ENCODE measurements around the gene BABAM1. TPM values are rescaled to one million over a fixed set of nuclear protein-coding genes. Genes with fewer than 3 reads are reported as not detected.

BABAM1 gene
- total and polyA plus RNA-seq, 2 of the 4 experiments (the other 2 are of a cell fraction) = 95.1 to 101 TPM

- Histone ChIP-seq H3K4ac (ENCODE audit: low read depth, low read length) (peak within 1 kb of the TSS; percentile 81), H3K18ac (ENCODE audit: low read depth, low read length) (peak within 1 kb of the TSS; percentile 38), H3K4me1 (ENCODE audit: control insufficient read depth, insufficient read depth, low read length) (peaks cover 8% of the 10 kb centered on the region), H3K14ac (replicated peaks; ENCODE audit: low read depth, low read length) (peak within 1 kb of the TSS; percentile 71), H2BK5ac (ENCODE audit: low read depth, low read length, poor library complexity, severe bottlenecking) (peak within 1 kb of the TSS; percentile 57), H2BK15ac (ENCODE audit: low read depth, low read length) (peak within 1 kb of the TSS; percentile 87; the same call in 2 of the 3 replicates), H4K91ac (ENCODE audit: insufficient read depth, low read depth, low read length) (peak within 1 kb of the TSS; percentile 77), H3K79me1 (ENCODE audit: low read depth in 1 of 2, low read length in 2 of 2) (peaks cover 26 to 61% of the 10 kb centered on the region in 2 experiments), H3K36me3 (ENCODE audit: control insufficient read depth, insufficient read depth, low read length) (no peaks in the 10 kb centered on the region), H3K9ac (ENCODE audit: low read depth, low read length) (peak within 1 kb of the TSS; percentile 64), H2AFZ (replicated peaks; ENCODE audit: low read length, poor library complexity) (peak within 1 kb of the TSS; percentile 94), H4K5ac (ENCODE audit: low read depth, low read length) (peak within 1 kb of the TSS; percentile 28), H2AK5ac (ENCODE audit: low read depth, low read length) (peak within 1 kb of the TSS; percentile 86), H4K8ac (ENCODE audit: low read depth in 2 of 2, low read length in 2 of 2) (peak within 1 kb of the TSS; percentile 48 to 83), H3K56ac (ENCODE audit: extremely low read depth, insufficient read depth, low read length) (peak within 1 kb of the TSS; percentile 45), H3K4me3 (ENCODE audit: insufficient read depth, low read depth, low read length) (peak within 1 kb of the TSS; percentile 55), H3K9me1 (ENCODE audit: insufficient read depth, low read length) (peaks cover 26% of the 10 kb centered on the region), H2BK120ac (ENCODE audit: low read depth, low read length) (0 out of 2 replicates have a peak within 1 kb of the TSS, but pooled peaks have one; percentile 28), H3K9me3 (ENCODE audit: control insufficient read depth, insufficient read depth, low read length) (no peaks in the 10 kb centered on the region), H3K27me3 (ENCODE audit: control insufficient read depth, insufficient read depth, low read length) (no peaks in the 10 kb centered on the region), H3K23ac (ENCODE audit: low read depth, low read length) (peak within 1 kb of the TSS; percentile 96), H2AK9ac (replicated peaks; ENCODE audit: low read depth, low read length, poor library complexity) (peak within 1 kb of the TSS; percentile 94), H3K27ac (ENCODE audit: insufficient read depth, low read length) (peak within 1 kb of the TSS; percentile 61), H3K4me2 (ENCODE audit: low read depth, low read length) (peak within 1 kb of the TSS; percentile 92), H4K20me1 (ENCODE audit: insufficient read depth, low read length) (peaks cover 4% of the 10 kb centered on the region), H2BK20ac (ENCODE audit: low read depth, low read length) (peak within 1 kb of the TSS; percentile 77; the same call in 1 of the 2 replicates)
- ChIA-PET CTCF (interaction anchor here (0.6 to 1.0 kb wide), 5 partner anchors 13 to 593 kb away, joined by 3 to 7 read pairs (median 4); no protein-coding TSS in a partner anchor), POLR2A (ENCODE audit: unreplicated experiment) (no interaction called here)
- dilution Hi-C loops (cut with HindIII; ENCODE audit: low sequenced_read_pairs, unreplicated experiment) (no loop called here), intact Hi-C loops (cut with micrococcal nuclease) (loop anchor here (1.0 kb wide), 1 partner anchor 38 kb away; the partner anchor contains the start of gene BABAM1), in situ Hi-C loops (cut with MboI; ENCODE audit: low sequenced_read_pairs) (no loop called here)
- 0% methylated on average over 30 of the region's 55 CpGs; no CpG with 5 or more reads in 1 of the 2 experiments for WGBS, 2 experiments (ENCODE audit: extremely low coverage in 2 of 2, insufficient read length in 1 of 2)
- BruUV-seq (replicated peaks) = no TSS peak
- peak; percentile 52 for ATAC-seq (ENCODE audit: low read depth)
- DNase-seq = peak; percentile 99
- TF ChIP-seq SMC3 (IDR thresholded peaks at IDR 0.05; ENCODE audit: low read depth, low read length) (peak; percentile 65), RAD21 (IDR thresholded peaks at IDR 0.05; ENCODE audit: low read length) (peak; percentile 58), CHD1 (IDR thresholded peaks at IDR 0.05; ENCODE audit: low read depth, low read length) (no peak), RCOR1 (IDR thresholded peaks at IDR 0.05; ENCODE audit: insufficient replicate concordance, low read length) (peak; percentile 68), BHLHE40 (IDR thresholded peaks at IDR 0.05; ENCODE audit: low read depth, low read length) (0 out of 2 replicates have a peak, but pooled peaks have one; percentile 13), CTCF (conservative IDR thresholded peaks at IDR 0.05; ENCODE audit: low read depth, low read length) (peak; percentile 87), RFX5 (IDR thresholded peaks at IDR 0.05; ENCODE audit: low read depth, low read length) (0 out of 2 replicates have a peak, but pooled peaks have one; percentile 11), ELK1 (IDR thresholded peaks at IDR 0.05; ENCODE audit: borderline replicate concordance, low read depth, low read length) (no peak), MAZ (IDR thresholded peaks at IDR 0.05; ENCODE audit: borderline replicate concordance, low read depth, low read length) (no peak), MXI1 (IDR thresholded peaks at IDR 0.05; ENCODE audit: borderline replicate concordance, low read depth, low read length) (peak; percentile 37; the same call in 1 of the 2 replicates), MAFK (IDR thresholded peaks at IDR 0.05; ENCODE audit: low read depth, low read length) (no peak), POLR2A (IDR thresholded peaks at IDR 0.05; ENCODE audit: low read depth, low read length) (no peak), CEBPB (IDR thresholded peaks at IDR 0.05; ENCODE audit: low read depth, low read length) (no peak), FOS (IDR thresholded peaks at IDR 0.05; ENCODE audit: low read depth, low read length) (no peak)
Observed at GRCh38 chr19:17305517-17306284, 38.5 kb downstream of the BABAM1 start, which contains the start of gene MRPL34. TSS of gene MRPL34 (plus strand) at chr19:17305872. CDS start at chr19:17305893, 21 bp downstream.
